WI38 (cell line): ENCODE data around the gene MICALL2.

Experiments
- H3K4me3 ChIP-seq: 2 replicates; pipeline ENCODE4 v1.5.1; 2011; ENCODE audit warnings: low read depth, mild to moderate bottlenecking, control low read depth, low read length
- TF ChIP-seq, protein P1 (sequence below): IDR thresholded peaks from 2 replicates; pipeline ENCODE4 v1.5.1; 2012; ENCODE audit warnings: low read depth, mild to moderate bottlenecking, control low read depth, low read length

The MICALL2 gene

DNA sequence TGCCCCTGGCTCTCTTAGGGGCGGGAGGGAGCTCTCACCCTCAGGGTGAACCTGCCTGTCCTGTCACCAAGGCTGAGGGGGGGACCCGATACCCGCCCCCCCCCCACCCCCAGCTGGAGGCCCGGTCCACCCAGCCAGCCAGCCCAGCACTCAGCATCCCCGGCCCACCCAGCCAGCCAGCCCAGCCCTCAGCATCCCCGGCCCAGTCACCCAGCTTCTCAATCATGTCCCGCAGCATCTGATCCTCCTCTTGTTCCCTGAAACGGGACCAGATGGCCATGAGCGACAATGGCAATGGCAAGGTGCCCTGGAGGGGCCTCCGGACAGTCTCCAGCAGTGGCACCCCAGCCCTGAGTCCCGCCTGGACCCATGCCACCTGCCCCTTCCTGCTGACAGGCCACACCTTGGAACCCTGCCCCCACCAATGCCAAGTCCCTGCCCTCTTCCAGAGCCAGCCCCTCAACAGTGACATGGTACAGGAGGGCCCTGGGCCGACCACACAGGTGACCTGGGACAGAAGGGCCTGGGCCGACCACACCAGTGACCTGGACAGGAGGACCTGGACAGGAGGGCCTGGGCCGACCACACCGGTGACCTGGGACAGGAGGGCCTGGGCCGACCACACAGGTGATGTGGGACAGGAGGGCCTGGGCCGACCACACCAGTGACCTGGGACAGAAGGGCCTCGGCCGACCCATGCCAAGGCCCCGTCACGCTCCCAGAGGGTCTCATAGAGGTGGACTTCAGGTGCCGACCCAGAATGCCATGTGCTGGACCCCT, 24.2 kb downstream of the MICALL2 start:
- H3K4me3 ChIP-seq, result no peak overlapping the region
- TF ChIP-seq, protein P1, sequence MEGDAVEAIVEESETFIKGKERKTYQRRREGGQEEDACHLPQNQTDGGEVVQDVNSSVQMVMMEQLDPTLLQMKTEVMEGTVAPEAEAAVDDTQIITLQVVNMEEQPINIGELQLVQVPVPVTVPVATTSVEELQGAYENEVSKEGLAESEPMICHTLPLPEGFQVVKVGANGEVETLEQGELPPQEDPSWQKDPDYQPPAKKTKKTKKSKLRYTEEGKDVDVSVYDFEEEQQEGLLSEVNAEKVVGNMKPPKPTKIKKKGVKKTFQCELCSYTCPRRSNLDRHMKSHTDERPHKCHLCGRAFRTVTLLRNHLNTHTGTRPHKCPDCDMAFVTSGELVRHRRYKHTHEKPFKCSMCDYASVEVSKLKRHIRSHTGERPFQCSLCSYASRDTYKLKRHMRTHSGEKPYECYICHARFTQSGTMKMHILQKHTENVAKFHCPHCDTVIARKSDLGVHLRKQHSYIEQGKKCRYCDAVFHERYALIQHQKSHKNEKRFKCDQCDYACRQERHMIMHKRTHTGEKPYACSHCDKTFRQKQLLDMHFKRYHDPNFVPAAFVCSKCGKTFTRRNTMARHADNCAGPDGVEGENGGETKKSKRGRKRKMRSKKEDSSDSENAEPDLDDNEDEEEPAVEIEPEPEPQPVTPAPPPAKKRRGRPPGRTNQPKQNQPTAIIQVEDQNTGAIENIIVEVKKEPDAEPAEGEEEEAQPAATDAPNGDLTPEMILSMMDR, result no peak

DNA sequence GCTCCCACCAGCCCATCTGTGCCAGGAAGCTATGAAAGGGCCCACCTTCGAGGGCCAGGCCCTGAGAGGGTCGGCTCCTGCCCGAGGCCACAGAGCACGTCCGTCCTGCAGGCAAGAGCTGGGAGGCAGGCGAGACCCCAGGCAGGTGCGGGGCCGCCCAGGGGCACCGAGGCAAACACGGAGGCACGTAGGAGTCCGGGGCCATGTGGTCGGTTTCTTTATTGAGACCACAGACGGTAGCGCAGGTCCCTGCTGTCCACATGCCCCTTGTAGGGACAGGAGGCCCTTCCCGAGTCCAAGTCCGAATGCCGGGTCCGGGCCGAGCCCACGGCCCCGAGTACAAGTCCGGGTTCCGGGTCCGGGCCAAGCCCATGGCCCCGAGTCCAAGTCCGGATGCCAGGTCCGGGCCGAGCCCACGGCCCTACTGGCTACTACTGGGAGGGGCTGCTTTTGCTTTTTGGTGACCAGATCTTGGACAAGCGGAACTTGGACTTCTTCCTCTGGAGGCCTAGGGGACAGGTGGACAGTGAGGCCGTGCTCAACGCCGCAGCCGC, 25.0 kb downstream of the MICALL2 start:
- no peak overlapping the region for H3K4me3 ChIP-seq
- TF ChIP-seq, protein P1, result no peak

DNA sequence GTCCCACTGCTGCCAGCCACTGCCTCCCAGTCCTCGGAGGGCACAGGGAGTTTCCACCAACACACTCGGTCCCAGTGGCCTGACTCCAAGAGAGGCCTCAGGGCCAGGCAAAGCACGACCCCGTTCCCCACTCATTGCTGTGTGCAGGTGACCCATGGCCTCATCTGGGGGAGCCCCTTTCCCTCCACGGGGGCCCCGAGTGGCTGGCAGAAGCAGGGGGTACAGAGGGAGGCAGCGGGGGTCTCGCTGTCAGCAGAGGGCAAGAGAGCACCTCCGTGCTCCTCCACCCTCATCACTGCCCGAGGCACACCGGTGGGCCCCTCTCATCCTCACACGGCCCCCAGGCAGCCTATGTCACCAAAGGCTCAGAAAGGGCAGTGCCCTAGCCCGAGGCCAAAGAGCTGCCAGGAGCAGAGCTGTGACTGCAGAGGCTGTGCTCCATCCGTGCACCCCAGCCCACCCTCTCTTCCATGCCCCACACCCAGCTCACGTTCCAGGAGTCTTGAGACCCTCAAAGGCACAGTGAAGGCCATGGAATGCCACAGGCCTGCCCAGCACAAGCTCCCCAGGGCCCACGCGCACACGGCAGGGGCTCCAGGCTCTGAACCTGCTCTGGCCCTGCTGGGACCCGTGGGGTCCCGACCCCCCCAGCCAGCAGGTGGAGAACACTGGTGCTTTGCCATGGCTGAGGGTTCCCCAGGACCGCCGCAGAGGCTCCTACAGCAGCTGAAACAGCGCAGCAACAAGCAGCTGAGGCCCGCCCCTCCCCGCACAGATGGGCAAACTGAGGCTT, 25.9 kb downstream of the MICALL2 start:
- H3K4me3 ChIP-seq, result no peak overlapping the region
- TF ChIP-seq, protein P1, result no peak

DNA sequence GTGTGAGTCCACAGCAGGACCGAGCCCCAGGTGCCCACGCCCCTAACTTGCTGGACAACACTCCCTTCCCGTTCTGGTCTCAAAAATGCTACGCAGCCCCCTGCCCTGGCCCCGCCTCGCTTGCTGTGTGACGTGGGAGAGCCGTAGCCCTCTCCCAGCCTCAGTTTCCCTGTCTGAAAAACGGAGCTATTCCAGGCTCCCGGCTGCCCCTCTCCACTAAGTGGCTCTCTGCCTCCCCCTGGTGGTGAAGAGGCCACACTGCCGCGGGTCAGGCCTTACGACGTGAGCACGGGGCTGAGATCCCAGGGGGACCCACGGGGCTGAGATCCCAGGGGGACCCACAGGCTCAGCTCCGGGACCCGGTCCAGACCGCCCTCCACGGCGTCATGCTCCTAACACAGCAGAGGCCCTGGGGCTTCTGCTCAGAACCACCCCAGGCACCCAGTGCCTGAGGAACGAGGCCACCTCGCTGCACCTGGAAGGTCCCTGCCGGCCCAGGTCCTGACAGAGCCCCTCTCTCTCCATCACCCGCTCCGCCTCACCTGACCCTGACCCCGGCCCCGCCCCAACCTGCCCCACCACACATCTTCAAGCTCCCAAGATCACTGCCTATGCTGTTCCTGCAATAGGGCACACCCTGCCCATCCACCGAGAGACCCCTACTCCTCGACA, 26.7 kb downstream of the MICALL2 start:
- TF ChIP-seq, protein P1, result peak; percentile 98
- H3K4me3 ChIP-seq, result no peak overlapping the region

DNA sequence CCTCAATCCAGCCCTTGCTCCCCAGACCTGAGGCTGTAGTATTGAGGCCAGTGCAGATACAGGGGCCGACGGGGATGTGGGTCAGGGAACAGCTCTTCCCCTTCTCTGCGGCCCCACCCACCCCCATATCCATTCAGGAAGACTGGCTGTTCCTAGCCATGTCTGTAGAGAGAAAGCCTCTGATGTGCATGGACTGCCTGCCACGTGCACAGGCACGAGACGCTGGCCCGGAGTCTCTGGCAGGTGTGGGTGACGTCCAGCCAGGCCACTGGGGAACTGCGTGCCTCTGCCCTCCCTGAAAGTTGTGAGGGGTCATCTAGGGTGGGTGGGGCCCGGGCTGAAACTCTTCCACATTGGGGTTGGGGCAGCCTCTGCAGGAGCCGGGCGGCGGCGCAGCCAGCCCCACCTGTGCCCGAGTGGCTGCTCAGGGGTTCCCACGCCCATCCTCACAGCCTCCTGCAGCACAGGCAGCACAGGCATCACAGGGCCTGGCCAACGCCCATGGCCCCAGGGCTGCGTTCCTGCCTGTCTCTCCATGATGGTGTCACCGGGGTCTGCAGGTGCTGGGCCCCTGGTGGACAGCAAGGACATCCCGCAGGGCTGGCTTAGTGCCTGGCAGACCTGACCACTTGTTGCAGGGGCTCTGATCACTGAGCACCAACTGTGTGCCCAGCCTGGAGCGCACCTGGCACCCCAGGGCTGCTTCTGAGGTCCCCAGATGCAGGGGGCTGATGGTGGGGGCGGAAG, 27.5 kb downstream of the MICALL2 start:
- TF ChIP-seq, protein P1, result no peak
- no peak overlapping the region for H3K4me3 ChIP-seq

DNA sequence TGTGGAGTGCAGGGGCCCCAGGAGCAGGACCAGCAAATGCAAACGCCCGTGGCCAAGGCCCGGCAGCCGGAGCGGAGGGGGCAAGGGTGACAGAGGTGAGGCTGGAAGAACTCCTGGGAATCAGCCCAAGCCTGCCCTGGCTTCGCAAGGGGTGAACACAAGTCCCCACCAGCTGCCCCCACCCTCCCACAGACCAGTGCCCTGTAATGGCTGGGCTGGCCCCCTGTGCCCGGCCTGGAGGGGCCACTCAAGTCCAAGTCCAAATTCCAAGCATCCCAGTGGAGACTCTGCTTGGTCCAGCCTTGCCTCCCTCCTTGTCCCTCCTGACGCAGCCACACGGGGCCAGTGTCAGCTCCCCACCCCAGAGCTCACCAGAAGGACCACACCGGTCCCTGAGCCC, 28.0 kb downstream of the MICALL2 start:
- TF ChIP-seq, protein P1, result no peak

More for the DNA sequence above, 28.0 kb downstream of the MICALL2 start:
- H3K4me3 ChIP-seq, result no peak overlapping the region
